HG02678 (cell line): ENCODE measurements around the gene AMFR.

ENCODE experiments used
- ATAC-seq: cut with Tn5 transposase; IDR thresholded peaks from one replicate; pipeline ENCODE4 v1.9.1; 2021; ENCODE audit warnings: mild to moderate bottlenecking, moderate library complexity; ENCODE audit not compliant: unreplicated experiment

AMFR gene

GRCh38 chr16:56424791-56425438 is 430 bp downstream of the AMFR start:
- ATAC-seq: peak; percentile 36

GRCh38 chr16:56424404-56424764 is 961 bp downstream of the AMFR start:
- no peak for ATAC-seq

GRCh38 chr16:56423584-56424403 is 1.6 kb downstream of the AMFR start:
- ATAC-seq: no peak

GRCh38 chr16:56422896-56423441 is 2.4 kb downstream of the AMFR start:
- ATAC-seq: no peak

GRCh38 chr16:56421976-56422669 is 3.2 kb downstream of the AMFR start:
- no peak for ATAC-seq

GRCh38 chr16:56421313-56421712 is 4.0 kb downstream of the AMFR start:
- ATAC-seq: no peak

GRCh38 chr16:56420613-56421012 is 4.7 kb downstream of the AMFR start:
- no peak for ATAC-seq

GRCh38 chr16:56419740-56420548 is 5.4 kb downstream of the AMFR start:
- ATAC-seq: no peak

GRCh38 chr16:56417138-56417537 is 8.2 kb downstream of the AMFR start:
- no peak for ATAC-seq

- no peak for ATAC-seq
These were observed 9.5 kb downstream of the AMFR start for GRCh38 chr16:56415875-56416274.

GRCh38 chr16:56414366-56414765 is 11.0 kb downstream of the AMFR start:
- ATAC-seq: no peak

GRCh38 chr16:56413381-56413780 is 12.0 kb downstream of the AMFR start:
- ATAC-seq: no peak

GRCh38 chr16:56411624-56412023 is 13.7 kb downstream of the AMFR start:
- no peak for ATAC-seq

GRCh38 chr16:56411123-56411522 is 14.2 kb downstream of the AMFR start:
- no peak for ATAC-seq

GRCh38 chr16:56409195-56409594 is 16.1 kb downstream of the AMFR start:
- ATAC-seq: no peak

- ATAC-seq: no peak
These were observed 16.8 kb downstream of the AMFR start for GRCh38 chr16:56408379-56409098.

- no peak for ATAC-seq
These were observed 19.2 kb downstream of the AMFR start for GRCh38 chr16:56405977-56406672.

GRCh38 chr16:56401482-56401881 is 23.9 kb downstream of the AMFR start:
- ATAC-seq: no peak

- ATAC-seq: no peak
These were observed 24.9 kb downstream of the AMFR start for GRCh38 chr16:56400458-56400857.

GRCh38 chr16:56399486-56399885 is 25.9 kb downstream of the AMFR start:
- no peak for ATAC-seq
